HG03064 (cell line): Measurements from ENCODE around the gene GGTLC2.
"Not testable (repeated sequence)": the region's sequence is repeated elsewhere in the genome, so short reads cannot be mapped to it uniquely, and the experiment has no call there.

Source experiments
- ATAC-seq: cut with Tn5 transposase; IDR thresholded peaks from one replicate; pipeline ENCODE4 v1.9.1; 2021; ENCODE audit warnings: low read depth; ENCODE audit not compliant: unreplicated experiment

The GGTLC2 gene

DNA sequence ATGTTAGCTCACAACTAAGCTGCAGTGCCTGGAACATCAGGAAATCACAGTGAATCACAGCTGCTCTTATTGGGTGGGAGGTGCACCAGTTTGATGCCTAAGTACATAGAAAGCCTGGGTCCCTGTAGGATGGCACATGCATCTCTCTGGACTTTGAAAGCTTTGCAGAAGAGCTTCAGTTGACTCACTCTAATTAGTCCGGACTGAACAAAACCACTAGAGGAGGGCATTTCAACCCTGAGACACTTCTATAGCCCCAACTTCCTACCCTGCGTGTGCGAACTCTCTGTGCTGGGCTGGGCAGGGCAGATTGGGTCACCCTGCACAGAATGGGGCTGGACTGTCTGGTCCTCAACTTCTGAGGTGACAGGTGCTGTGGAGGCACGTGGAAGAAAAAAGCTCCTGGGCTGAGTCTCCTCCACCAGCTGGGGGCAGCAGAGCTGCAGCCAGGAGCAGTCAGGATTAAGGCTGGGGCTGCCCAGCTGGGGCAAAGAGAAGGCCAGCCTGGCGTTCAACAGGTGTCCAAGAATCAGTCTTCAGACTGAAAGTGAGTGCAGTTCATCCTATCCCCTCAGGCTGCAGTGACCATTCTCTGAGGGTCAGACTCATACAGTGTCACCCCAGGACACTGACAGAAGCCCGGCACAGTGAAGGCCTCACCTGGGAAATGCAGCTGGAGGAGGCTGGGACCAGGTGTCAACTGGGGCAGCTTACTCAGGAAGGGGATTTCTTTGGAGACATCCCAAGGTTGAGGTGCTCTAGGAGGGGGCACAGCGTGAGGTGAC is 22.1 kb downstream of the GGTLC2 start:
- ATAC-seq: no peak

DNA sequence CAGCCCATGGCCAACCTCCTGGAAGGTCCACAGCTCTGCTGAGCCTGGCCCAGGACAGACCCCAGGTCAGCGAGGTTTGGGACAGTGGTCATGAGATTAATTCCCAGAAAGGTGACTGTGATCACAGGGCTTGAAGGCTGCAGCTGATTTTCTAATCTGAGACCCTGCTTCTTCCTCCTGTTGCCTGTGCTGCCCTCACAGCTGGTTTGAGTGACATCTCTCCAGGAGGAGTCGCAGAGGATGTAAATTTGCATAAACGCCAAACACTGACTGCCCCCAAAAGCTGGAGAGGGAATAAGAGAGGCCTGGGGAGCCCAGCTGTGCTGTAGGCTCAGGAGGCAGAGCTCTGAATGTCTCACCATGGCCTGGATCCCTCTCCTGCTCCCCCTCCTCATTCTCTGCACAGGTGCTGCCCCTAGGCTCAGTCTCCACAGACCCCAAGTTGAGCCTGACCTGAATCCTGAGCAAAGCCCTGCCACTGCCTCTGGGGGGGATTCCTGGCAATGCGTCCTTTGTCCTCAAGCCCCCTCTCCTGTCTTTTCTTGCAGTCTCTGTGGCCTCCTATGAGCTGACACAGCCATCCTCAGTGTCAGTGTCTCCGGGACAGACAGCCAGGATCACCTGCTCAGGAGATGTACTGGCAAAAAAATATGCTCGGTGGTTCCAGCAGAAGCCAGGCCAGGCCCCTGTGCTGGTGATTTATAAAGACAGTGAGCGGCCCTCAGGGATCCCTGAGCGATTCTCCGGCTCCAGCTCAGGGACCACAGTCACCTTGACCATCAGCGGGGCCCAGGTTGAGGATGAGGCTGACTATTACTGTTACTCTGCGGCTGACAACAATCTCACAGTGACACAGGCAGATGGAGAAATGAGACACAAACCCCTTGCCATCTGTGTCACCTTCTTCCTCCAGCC is 23.8 kb downstream of the GGTLC2 start:
- ATAC-seq: no peak

DNA sequence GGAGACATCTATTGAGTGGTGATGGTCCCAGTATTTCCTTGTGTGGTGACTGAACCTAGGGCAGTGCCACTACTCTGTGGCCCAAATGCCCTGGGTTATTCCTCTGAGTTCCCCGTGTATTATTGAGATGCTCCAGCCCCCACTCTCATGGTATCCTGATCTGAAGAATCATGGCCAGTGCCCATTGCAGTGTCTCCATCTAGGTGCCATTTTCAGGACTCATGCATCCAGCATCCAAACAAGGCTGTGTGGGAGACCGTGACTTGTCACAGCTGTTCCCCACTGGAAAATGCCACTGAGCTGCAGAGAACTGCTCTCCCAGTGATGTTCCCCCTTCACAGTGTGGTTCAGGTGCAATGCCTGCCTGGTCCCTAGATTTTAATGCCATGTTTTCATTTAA is 24.7 kb downstream of the GGTLC2 start:
- ATAC-seq: no peak

GRCh38 chr22:22670076-22670795 is 25.8 kb downstream of the GGTLC2 start:
- no peak for ATAC-seq

DNA sequence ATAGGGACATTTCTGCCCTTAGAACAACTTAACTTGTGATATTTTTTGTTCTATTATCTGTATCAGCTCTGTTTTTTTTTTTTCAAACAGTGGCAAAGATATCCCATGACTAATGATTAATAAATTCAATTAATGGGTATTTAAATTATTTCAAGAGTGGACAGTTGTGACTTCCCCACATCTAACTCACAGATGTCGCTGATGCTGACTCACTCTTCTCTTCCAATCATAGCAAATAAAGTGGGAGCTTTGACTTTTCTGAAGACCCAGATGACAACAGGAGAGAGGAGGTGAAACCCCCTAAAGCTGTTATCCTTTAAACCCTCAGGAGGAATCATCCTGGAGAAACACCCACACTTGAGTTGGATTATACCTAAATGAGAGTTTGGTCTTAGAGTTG is 27.1 kb downstream of the GGTLC2 start:
- no peak for ATAC-seq

DNA sequence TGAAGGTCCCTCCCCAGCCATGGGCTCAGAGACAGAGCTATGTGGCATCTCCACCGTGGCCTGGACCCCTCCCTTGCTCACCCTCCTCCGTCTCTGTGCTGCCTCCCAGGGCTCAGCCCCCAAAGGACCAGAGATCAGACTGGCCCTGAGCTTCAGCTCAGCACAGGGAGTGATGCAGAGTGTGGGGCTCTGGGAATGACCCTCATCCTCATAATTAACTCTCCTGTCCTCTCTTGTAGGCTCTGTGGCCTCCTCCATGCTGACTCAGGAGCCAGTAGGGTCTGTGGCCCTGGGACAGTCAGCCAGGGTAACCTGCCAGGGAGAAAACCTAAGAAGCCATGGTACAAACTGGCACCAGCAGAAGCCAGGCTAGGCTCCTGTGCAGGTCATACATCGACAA is 28.7 kb downstream of the GGTLC2 start:
- ATAC-seq: no peak

DNA sequence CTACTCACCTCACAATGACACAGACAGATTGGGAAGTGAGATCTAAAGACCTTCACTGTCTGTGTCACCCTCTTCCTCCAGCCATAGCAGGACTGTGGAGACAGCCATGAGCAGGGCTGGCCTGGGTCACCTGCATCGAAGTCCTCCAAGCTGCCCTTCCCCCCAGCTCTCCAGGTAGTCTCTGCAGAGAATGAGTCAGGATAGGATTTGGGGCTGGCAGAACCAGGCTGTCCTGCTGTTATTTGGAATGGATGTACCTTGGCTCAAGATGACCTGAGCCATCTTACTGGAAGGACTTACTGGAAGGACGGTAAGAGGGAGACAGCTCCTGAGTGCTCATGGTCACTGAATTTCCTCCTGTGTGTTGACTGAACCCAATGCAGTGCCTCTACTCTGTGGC is 29.2 kb downstream of the GGTLC2 start:
- no peak for ATAC-seq

- ATAC-seq: no peak
Observed at GRCh38 chr22:22674467-22674866, 30.1 kb downstream of the GGTLC2 start.

DNA sequence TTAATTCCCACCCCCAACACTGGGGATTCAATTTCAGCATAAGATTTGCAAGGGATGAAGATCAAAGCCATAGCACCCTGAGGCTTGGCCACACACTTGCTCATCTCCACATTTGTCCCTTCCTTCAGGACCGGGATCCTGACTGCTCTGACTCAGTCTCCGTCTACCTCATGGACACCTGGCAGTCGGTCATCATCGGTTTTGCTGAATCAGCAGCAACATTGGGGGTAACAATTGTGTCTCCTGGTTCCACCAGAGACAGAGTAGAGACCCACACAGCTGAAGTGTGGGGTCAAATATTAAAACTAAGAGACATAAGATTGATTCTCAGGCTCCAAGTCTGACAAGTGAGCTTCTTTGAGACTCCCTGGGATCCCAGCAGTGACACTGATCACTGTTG is 34.6 kb downstream of the GGTLC2 start:
- no peak for ATAC-seq

DNA sequence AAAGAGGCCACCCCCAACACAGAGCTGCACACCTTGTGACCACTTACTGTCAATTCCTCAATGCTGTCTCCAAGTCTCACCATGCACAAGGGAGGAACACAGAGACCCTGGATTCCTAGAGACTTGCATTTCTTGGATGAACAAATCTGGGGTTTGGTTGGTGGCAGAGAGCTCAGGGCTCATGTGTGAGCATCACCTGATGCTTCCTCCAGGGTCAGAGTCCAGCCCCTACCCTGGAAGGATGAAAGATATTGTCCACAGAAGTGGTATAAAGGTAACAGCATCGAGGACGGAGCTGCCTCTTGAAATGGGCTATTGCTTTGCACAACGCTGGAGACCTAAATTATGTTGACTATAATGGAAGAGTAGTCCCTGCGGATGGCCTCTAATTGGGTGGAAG is 36.0 kb downstream of the GGTLC2 start:
- no peak for ATAC-seq

GRCh38 chr22:22681221-22681739 is 36.9 kb downstream of the GGTLC2 start:
- no peak for ATAC-seq

DNA sequence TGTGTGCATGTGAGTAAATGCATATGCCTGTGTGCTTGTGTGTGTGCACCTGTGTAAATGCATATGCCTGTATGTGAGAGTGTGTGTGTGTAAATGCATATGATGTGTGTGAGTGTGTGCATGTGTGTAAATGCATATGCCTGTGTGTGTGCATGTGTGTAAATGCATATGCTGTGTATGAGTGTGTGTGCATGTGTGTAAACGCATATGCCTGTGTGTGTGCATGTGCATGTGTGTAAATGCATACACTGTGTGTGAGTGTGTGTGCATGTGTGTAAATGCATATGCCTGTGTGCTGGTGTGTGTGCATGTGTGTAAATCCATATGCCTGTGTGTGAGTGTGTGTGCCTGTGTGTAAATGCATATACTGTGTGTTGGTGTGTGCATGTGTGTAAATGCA is 37.8 kb downstream of the GGTLC2 start:
- no peak for ATAC-seq

DNA sequence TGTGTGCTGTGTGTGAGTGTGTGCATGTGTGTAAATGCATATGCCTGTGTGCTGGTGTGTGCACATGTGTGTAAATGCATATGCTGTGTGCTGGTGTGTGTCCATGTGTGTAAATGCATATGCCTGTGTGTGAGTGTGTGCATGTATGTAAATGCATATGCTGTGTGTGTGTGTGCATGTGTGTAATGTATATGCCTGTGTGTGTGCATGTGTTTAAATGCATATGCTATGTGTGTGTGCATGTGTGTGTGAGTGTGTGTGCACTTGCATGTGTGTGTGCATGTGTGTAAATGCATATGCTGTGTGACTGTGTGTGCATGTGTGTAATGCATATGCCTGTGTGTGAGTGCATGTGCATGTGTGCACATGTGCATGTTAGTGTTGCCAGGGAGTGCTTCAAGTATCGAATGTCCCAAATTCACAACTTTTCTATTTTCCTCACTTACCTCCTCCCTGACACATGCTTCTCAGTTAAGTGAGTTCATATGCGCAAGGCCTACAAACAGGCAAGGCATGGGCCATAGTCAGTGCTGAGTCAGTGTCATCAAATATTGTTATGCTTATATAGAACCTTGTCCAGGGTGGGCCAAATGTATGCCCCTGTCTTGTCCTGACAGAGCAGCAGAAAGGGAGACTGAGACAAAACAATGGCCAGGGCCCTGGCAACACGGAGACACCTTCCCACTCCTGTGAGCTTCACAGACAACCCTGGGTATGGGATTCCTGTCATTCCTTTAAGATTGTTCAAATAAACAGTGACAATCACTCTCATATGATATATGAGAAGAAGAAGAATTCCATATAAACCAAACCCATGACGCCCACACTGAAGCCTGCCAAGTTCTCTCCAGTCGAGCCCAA is 38.6 kb downstream of the GGTLC2 start:
- no peak for ATAC-seq

DNA sequence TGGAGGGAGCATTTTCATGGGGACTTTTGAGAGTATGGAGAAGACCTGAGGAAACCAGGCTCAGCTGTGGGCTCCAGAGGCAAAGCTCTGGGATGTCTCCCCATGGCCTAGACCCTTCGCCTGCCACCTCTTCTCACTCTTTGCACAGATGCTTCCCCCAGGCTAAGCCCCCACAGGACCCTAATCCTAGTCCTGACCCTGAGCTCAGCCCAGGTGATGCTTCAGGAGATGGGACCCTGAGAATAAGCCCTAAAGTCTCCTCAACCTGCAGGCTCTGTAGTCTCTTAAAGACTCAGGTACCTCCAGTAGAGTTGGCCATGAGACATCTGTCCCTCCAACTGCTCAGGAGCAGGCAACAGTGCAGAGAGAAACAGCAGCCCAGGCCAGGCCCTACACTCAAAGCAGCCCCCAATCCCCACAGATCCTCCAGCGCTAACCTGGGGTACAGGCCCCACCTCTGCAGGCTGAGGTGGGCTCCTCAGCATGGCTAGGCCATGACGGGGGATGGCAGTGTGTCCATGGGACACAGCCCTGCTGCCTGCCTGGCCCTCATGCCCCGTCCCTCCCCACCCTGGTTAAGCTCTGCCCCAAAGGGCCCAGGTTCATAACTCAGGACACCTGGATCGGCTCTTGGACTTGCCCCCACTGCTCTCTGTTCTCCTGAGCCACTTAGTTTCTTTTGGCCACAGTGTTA is 39.4 kb downstream of the GGTLC2 start:
- no peak for ATAC-seq

DNA sequence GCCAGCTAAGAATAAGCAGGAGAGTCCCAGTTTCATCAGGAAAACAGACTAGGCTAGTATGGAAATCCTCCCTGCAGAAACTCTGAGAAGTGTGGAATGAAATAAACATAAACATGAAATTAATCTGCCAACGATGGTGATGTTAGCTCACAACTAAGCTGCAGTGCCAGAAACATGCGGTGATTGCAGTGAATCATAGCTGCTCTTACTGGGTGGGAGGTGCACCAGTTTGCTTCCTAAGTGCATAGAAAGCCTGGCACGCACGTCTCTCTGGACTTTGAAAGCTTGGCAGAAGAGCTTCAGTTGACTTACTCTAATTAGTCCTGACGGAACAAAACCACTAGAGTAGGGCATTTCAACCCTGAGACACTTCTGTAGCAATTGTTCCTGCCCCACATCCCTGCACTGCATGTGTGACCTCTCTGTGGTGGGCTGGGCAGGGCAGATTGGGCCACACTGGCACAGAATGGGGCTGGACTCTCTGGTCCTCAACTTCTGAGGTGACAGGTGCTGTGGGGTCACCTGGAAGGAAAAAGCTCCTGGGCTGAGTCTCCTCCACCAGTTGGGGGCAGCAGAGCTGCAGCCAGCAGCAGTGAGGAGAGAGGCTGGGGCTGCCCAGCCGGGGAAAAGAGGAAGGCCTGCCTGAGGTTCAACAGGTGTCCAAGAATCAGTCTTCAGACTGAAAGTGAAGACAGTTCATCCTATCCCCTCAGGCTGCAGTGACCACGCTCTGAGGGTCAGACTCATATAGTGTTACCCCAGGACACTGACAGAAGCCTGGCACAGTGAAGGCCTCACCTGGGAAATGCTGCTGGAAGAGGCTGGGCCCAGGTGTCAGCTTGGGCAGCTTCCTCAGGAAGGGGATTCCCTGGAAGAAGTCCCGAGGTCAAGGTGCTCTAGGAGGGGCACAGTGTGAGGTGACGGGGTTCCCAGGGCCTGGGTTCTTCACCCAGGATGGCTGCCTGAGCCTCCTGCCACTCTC is 40.5 kb downstream of the GGTLC2 start:
- no peak for ATAC-seq

- no peak for ATAC-seq
Observed at GRCh38 chr22:22685586-22685985, 41.2 kb downstream of the GGTLC2 start.

GRCh38 chr22:22686202-22687115 is 42.0 kb downstream of the GGTLC2 start:
- not testable (repeated sequence) for ATAC-seq
